Measurements from ENCODE around the gene ZNF181. TPM values are rescaled to one million over a fixed set of nuclear protein-coding genes. Genes with fewer than 3 reads are reported as not detected.

ZNF181 gene
- total RNA-seq, 4 donors from 2014 or later: 5.4 to 16.8 (median 12.1) TPM

GRCh38 chr19:34692549-34692948 is 41.5 kb upstream of the ZNF181 start:
- intact Hi-C loops (cut with DNase I; ENCODE audit: low total_unique reads): no loop called here
- WGBS, 2 donors: 36 to 63% methylated on average over 2 of the region's 2 CpGs
- no peak for DNase-seq (ENCODE audit: low spot score in 2 of 2)
- no peak overlapping the region for H3K4me3 ChIP-seq (ENCODE audit: low read depth, poor library complexity, severe bottlenecking)
- TF ChIP-seq, protein P1, sequence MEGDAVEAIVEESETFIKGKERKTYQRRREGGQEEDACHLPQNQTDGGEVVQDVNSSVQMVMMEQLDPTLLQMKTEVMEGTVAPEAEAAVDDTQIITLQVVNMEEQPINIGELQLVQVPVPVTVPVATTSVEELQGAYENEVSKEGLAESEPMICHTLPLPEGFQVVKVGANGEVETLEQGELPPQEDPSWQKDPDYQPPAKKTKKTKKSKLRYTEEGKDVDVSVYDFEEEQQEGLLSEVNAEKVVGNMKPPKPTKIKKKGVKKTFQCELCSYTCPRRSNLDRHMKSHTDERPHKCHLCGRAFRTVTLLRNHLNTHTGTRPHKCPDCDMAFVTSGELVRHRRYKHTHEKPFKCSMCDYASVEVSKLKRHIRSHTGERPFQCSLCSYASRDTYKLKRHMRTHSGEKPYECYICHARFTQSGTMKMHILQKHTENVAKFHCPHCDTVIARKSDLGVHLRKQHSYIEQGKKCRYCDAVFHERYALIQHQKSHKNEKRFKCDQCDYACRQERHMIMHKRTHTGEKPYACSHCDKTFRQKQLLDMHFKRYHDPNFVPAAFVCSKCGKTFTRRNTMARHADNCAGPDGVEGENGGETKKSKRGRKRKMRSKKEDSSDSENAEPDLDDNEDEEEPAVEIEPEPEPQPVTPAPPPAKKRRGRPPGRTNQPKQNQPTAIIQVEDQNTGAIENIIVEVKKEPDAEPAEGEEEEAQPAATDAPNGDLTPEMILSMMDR (IDR thresholded peaks at IDR 0.05): no peak
- TF ChIP-seq POLR2A (IDR thresholded peaks at IDR 0.05): no peak

- intact Hi-C loops (cut with DNase I; ENCODE audit: low total_unique reads): no loop called here
- 64 to 79% methylated on average over 2 of the region's 2 CpGs for WGBS, 2 donors
- no peak for DNase-seq (ENCODE audit: low spot score in 2 of 2)
- no peak overlapping the region for H3K4me3 ChIP-seq (ENCODE audit: low read depth, poor library complexity, severe bottlenecking)
- no peak for TF ChIP-seq POLR2A (IDR thresholded peaks at IDR 0.05)
- TF ChIP-seq, protein P1 (IDR thresholded peaks at IDR 0.05): no peak
Observed at GRCh38 chr19:34707661-34708060, 26.4 kb upstream of the ZNF181 start.

DNA sequence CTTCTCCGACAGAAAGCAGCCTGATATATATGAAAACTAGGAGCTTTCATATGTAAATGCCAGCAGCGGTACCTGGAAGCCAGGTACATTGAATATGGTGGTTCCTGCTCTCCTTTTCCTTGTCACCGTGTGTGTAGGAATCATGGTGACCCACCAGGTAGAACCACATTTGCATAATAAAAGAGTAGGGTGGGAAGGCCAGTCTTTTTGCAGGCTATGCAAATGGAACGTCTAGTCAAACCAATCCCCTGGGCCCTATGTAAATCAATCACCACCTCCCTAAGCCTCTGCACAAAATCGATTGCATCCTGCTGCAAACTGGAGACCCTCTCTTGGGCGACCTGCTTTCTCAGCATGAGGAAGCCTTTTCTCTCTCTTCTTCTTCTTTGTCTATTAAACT is 22.2 kb upstream of the ZNF181 start:
- TF ChIP-seq POLR2A (IDR thresholded peaks at IDR 0.05): no peak
- TF ChIP-seq, protein P1 (IDR thresholded peaks at IDR 0.05): no peak
- DNase-seq (ENCODE audit: low spot score in 2 of 2): no peak
- WGBS, 2 donors: 68 to 69% methylated on average over 6 of the region's 6 CpGs
- intact Hi-C loops (cut with DNase I; ENCODE audit: low total_unique reads): loop anchor here (5.0 to 10.0 kb wide), 3 partner anchors 77 to 937 kb away; no protein-coding TSS in a partner anchor
- no peak overlapping the region for H3K4me3 ChIP-seq (ENCODE audit: low read depth, poor library complexity, severe bottlenecking)

GRCh38 chr19:34712395-34713261 is 21.4 kb upstream of the ZNF181 start:
- intact Hi-C loops (cut with DNase I; ENCODE audit: low total_unique reads): loop anchor here (5.0 to 10.0 kb wide), 3 partner anchors 78 to 938 kb away; no protein-coding TSS in a partner anchor
- TF ChIP-seq, protein P1 (IDR thresholded peaks at IDR 0.05): peak in 1 of 3 donors; percentile 64
- TF ChIP-seq POLR2A (IDR thresholded peaks at IDR 0.05): no peak
- 33 to 35% methylated on average over 11 of the region's 11 CpGs for WGBS, 2 donors
- peak in 1 of 2 donors; percentile 71 for DNase-seq (ENCODE audit: low spot score in 2 of 2)
- H3K4me3 ChIP-seq (ENCODE audit: low read depth, poor library complexity, severe bottlenecking): no peak overlapping the region

DNA sequence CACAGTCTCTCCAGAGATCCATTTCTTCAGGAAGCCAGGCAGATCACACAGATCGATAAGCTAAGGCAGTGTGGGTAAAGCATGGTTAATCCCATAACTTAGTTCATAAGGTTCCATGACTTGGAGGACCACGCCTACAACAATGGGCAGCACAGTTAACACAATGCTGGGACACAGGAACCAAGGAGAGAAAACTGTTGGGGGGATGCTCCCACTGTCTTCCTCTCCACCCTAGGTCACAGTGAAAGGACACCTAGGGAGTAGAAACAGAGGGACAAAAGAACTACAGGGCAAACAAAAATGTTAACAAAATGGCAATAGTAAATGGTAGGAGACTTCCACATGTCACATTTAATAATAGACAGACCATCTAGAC is 20.8 kb upstream of the ZNF181 start:
- no peak overlapping the region for H3K4me3 ChIP-seq (ENCODE audit: low read depth, poor library complexity, severe bottlenecking)
- intact Hi-C loops (cut with DNase I; ENCODE audit: low total_unique reads): loop anchor here (5.0 to 10.0 kb wide), 3 partner anchors 78 to 938 kb away; no protein-coding TSS in a partner anchor
- 82 to 89% methylated on average over 2 of the region's 2 CpGs for WGBS, 2 donors
- no peak for DNase-seq (ENCODE audit: low spot score in 2 of 2)
- no peak for TF ChIP-seq POLR2A (IDR thresholded peaks at IDR 0.05)
- TF ChIP-seq, protein P1 (IDR thresholded peaks at IDR 0.05): no peak
